ENCODE measurements around the gene TCAF1.

- no peak for TF ChIP-seq CTCF (IDR thresholded peaks at IDR 0.05; ENCODE audit: low read depth, low read length, poor library complexity, severe bottlenecking)
- TF ChIP-seq EZH2phosphoT487 (IDR thresholded peaks at IDR 0.05; ENCODE audit: borderline replicate concordance, low read length): no peak
Observed at GRCh38 chr7:143906895-143907294, 4.9 kb upstream of the TCAF1 start.
